Measurements from ENCODE around the gene KCNK15. TPM values are rescaled to one million over a fixed set of nuclear protein-coding genes. Genes with fewer than 3 reads are reported as not detected.

The KCNK15 gene
- total RNA-seq, 1 donor from 2014 or later = 0.16 TPM

GRCh38 chr20:44720997-44721784 lies 24.5 kb upstream of the KCNK15 start:
- DNase-seq (ENCODE audit: low spot score) = no peak
- Mint-ChIP-seq H3K4me1 (ENCODE audit: low read depth) (no peaks in the 10 kb centered on the region), H3K36me3 (ENCODE audit: low read depth) (no peaks in the 10 kb centered on the region), H3K9me3 (no peaks in the 10 kb centered on the region), H3K27ac (no peak overlapping the region), H3K4me3 (ENCODE audit: low read depth) (no peak overlapping the region), H3K27me3 (ENCODE audit: low read depth) (no peaks in the 10 kb centered on the region)
- intact Hi-C loops (cut with micrococcal nuclease) = no loop called here

GRCh38 chr20:44721785-44722054 lies 23.9 kb upstream of the KCNK15 start:
- no peak for DNase-seq (ENCODE audit: low spot score)
- Mint-ChIP-seq H3K27ac (no peak overlapping the region), H3K4me3 (ENCODE audit: low read depth) (no peak overlapping the region), H3K9me3 (no peaks in the 10 kb centered on the region), H3K4me1 (ENCODE audit: low read depth) (no peaks in the 10 kb centered on the region), H3K27me3 (ENCODE audit: low read depth) (no peaks in the 10 kb centered on the region), H3K36me3 (ENCODE audit: low read depth) (no peaks in the 10 kb centered on the region)
- intact Hi-C loops (cut with micrococcal nuclease) = no loop called here

DNA sequence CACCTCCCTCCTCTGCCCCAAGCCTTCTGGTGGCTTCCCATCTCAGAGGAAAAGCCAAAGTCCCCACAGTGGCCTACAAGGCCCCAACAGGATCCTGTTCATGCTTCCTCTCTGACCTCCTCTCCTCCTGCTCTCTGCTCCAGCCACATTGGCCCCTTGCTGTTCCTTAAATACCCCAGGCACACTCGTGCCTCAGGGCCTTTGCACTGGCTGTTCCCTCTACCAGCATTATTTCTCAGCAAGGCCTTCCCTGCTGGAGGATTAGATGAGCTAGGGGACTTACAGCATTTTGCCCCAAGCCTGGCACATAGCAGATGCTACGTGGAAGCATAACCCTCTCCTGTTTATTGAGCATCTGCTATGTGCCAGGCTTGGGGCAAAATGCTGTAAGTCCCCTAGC lies 22.7 kb upstream of the KCNK15 start:
- no peaks in the 10 kb centered on the region for H3K36me3 Mint-ChIP-seq (ENCODE audit: low read depth)
- no peak for DNase-seq (ENCODE audit: low spot score)
- H3K4me3 Mint-ChIP-seq (ENCODE audit: low read depth) = no peak overlapping the region
- H3K4me1 Mint-ChIP-seq (ENCODE audit: low read depth) = no peaks in the 10 kb centered on the region
- H3K9me3 Mint-ChIP-seq = no peaks in the 10 kb centered on the region
- no peaks in the 10 kb centered on the region for H3K27me3 Mint-ChIP-seq (ENCODE audit: low read depth)
- no peak overlapping the region for H3K27ac Mint-ChIP-seq
- intact Hi-C loops (cut with micrococcal nuclease) = no loop called here

DNA sequence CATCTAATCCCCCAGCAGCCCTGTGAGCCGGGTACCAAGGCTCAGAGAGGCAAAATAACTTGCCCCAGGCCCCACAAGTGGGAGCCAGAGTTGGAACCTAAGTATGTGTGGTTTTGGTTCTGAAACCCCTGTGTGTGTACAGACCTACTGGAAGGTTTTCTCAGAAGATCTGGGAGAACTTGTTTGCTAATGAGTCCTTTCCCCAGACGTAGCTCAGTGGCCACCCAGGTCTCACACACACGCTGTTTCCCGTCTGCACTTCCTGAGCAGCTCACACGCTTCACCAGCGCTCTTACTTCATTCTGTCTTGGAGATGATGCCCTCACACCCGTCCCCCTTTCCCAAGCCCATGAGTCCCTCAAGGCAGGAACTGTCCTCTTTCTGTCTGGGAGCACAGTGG lies 22.3 kb upstream of the KCNK15 start:
- Mint-ChIP-seq H3K27ac (no peak overlapping the region), H3K4me3 (ENCODE audit: low read depth) (no peak overlapping the region), H3K36me3 (ENCODE audit: low read depth) (no peaks in the 10 kb centered on the region), H3K27me3 (ENCODE audit: low read depth) (no peaks in the 10 kb centered on the region), H3K4me1 (ENCODE audit: low read depth) (no peaks in the 10 kb centered on the region), H3K9me3 (no peaks in the 10 kb centered on the region)
- intact Hi-C loops (cut with micrococcal nuclease) = no loop called here
- DNase-seq (ENCODE audit: low spot score) = no peak

- Mint-ChIP-seq H3K27me3 (ENCODE audit: low read depth) (no peaks in the 10 kb centered on the region), H3K36me3 (ENCODE audit: low read depth) (no peaks in the 10 kb centered on the region), H3K27ac (no peak overlapping the region), H3K4me1 (ENCODE audit: low read depth) (no peaks in the 10 kb centered on the region), H3K9me3 (no peaks in the 10 kb centered on the region), H3K4me3 (ENCODE audit: low read depth) (no peak overlapping the region)
- intact Hi-C loops (cut with micrococcal nuclease) = no loop called here
- DNase-seq (ENCODE audit: low spot score) = no peak
Measured at GRCh38 chr20:44723798-44724362, 21.8 kb upstream of the KCNK15 start.

- Mint-ChIP-seq H3K4me3 (ENCODE audit: low read depth) (no peak overlapping the region), H3K4me1 (ENCODE audit: low read depth) (no peaks in the 10 kb centered on the region), H3K27ac (no peak overlapping the region), H3K27me3 (ENCODE audit: low read depth) (no peaks in the 10 kb centered on the region), H3K9me3 (no peaks in the 10 kb centered on the region), H3K36me3 (ENCODE audit: low read depth) (no peaks in the 10 kb centered on the region)
- intact Hi-C loops (cut with micrococcal nuclease) = no loop called here
- DNase-seq (ENCODE audit: low spot score) = no peak
Measured at GRCh38 chr20:44724423-44725091, 21.1 kb upstream of the KCNK15 start.

DNA sequence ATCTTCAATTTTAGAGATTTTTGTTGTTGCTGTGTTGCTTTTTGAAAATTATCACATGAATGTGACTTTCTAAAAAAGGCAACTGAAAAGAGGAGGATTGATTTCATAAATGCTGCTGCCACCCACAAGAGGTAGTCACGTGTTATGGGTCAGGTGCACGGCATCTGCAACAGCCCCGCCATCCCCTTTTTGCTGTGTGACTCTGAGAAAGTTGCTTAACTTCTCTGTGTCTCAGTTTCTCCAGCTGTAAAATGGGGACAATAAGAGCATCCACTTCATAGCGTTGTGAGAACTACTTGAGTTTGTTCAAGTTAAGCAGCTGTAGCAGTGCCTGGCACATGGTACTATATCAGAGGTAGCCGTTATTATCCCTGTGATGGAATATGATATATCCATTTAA lies 19.8 kb upstream of the KCNK15 start:
- intact Hi-C loops (cut with micrococcal nuclease) = no loop called here

GRCh38 chr20:44727039-44727438 lies 18.6 kb upstream of the KCNK15 start:
- no peak for DNase-seq (ENCODE audit: low spot score)
- Mint-ChIP-seq H3K36me3 (ENCODE audit: low read depth) (no peaks in the 10 kb centered on the region), H3K4me3 (ENCODE audit: low read depth) (no peak overlapping the region), H3K27me3 (ENCODE audit: low read depth) (no peaks in the 10 kb centered on the region), H3K27ac (no peak overlapping the region), H3K4me1 (ENCODE audit: low read depth) (peaks cover 1% of the 10 kb centered on the region), H3K9me3 (no peaks in the 10 kb centered on the region)
- intact Hi-C loops (cut with micrococcal nuclease) = no loop called here

More for the DNA sequence above, 19.8 kb upstream of the KCNK15 start:
- Mint-ChIP-seq H3K4me3 (ENCODE audit: low read depth) (no peak overlapping the region), H3K27ac (no peak overlapping the region), H3K4me1 (ENCODE audit: low read depth) (no peaks in the 10 kb centered on the region), H3K9me3 (no peaks in the 10 kb centered on the region), H3K36me3 (ENCODE audit: low read depth) (no peaks in the 10 kb centered on the region), H3K27me3 (ENCODE audit: low read depth) (no peaks in the 10 kb centered on the region)
- DNase-seq (ENCODE audit: low spot score) = no peak

DNA sequence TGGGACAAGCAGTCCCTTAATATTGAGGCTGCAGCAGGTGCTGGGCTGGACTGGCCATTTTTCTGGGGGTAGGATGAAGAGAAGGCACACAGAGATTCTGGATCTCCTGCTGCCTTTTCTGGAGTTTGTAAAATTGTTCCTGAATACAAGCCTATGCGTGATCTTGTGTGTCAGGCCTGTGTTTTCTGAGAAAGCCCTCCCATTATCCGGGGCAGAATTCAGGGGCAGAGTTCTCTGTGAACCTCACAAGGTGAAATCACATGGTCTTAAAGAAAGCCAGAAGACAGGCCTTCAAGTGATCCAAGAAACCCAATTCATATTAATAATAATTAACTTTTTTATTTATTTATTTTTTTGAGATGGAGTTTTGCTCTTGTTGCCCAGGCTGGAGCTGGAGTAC lies 18.0 kb upstream of the KCNK15 start:
- no peak overlapping the region for H3K27ac Mint-ChIP-seq
- H3K36me3 Mint-ChIP-seq (ENCODE audit: low read depth) = no peaks in the 10 kb centered on the region
- H3K4me3 Mint-ChIP-seq (ENCODE audit: low read depth) = no peak overlapping the region
- DNase-seq (ENCODE audit: low spot score) = no peak
- H3K4me1 Mint-ChIP-seq (ENCODE audit: low read depth) = peaks cover 6% of the 10 kb centered on the region
- no peaks in the 10 kb centered on the region for H3K27me3 Mint-ChIP-seq (ENCODE audit: low read depth)
- intact Hi-C loops (cut with micrococcal nuclease) = no loop called here
- no peaks in the 10 kb centered on the region for H3K9me3 Mint-ChIP-seq

DNA sequence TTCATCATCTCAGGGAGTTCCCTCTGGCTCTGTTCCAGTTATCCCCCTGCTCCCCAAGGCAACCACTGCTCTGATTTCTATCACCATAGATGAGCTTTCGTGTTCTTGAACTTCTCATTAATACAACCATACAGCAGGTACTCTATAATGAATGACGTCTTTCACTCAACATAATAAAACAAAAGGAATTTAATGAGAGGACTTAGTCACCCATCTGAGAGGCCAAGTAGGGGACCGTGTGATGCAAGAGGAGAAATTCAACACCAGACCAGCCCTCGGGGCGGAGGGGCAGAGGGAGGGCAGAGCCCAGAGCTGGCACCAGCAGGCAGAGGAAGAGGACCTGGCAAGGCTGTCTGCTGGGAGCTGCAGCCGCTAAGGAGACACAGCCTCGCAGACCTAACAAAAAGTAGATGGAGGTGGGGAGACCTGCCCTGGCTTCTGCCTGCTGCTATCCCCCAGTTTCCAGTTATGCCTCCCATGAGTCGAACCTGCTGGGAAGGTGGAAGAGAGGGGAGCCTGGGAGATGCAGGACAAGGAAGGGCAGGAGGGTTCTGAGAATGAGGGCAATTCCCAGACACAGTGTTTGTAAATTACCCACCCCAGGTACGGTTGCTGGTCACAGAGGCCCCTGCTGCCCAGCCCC lies 16.7 kb upstream of the KCNK15 start:
- H3K27me3 Mint-ChIP-seq (ENCODE audit: low read depth) = no peaks in the 10 kb centered on the region
- H3K9me3 Mint-ChIP-seq = no peaks in the 10 kb centered on the region
- DNase-seq (ENCODE audit: low spot score) = no peak
- no peak overlapping the region for H3K4me3 Mint-ChIP-seq (ENCODE audit: low read depth)
- H3K27ac Mint-ChIP-seq = no peak overlapping the region
- peaks cover 12% of the 10 kb centered on the region for H3K4me1 Mint-ChIP-seq (ENCODE audit: low read depth)
- no peaks in the 10 kb centered on the region for H3K36me3 Mint-ChIP-seq (ENCODE audit: low read depth)
- intact Hi-C loops (cut with micrococcal nuclease) = no loop called here

GRCh38 chr20:44730441-44730840 lies 15.2 kb upstream of the KCNK15 start:
- Mint-ChIP-seq H3K36me3 (ENCODE audit: low read depth) (no peaks in the 10 kb centered on the region), H3K27me3 (ENCODE audit: low read depth) (no peaks in the 10 kb centered on the region), H3K4me3 (ENCODE audit: low read depth) (no peak overlapping the region), H3K27ac (no peak overlapping the region), H3K9me3 (no peaks in the 10 kb centered on the region), H3K4me1 (ENCODE audit: low read depth) (peaks cover 12% of the 10 kb centered on the region)
- no peak for DNase-seq (ENCODE audit: low spot score)
- intact Hi-C loops (cut with micrococcal nuclease) = loop anchor here (10.0 kb wide), 2 partner anchors 346 to 516 kb away; partner anchors contain the start of gene OSER1

DNA sequence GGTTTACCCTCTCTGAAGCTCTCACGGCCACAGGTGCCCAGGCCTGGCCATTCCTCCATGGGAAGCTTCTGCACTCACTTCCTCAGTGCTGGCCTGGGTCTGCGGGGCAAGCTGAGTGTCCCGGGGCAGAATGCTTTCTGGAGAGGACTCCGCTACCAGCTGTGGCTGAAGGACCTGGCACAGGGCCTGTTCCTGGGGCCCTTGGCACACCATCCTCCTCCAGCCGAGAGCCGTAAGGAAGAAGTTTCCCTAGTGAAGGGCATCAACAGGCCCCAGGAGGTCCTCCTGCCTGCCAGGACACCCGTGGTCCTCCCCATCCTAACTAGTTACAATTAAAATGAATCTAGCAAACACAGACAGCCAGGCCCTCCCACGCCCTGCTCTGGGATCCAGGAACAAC lies 14.0 kb upstream of the KCNK15 start:
- H3K27me3 Mint-ChIP-seq (ENCODE audit: low read depth) = no peaks in the 10 kb centered on the region
- H3K27ac Mint-ChIP-seq = no peak overlapping the region
- no peak overlapping the region for H3K4me3 Mint-ChIP-seq (ENCODE audit: low read depth)
- H3K36me3 Mint-ChIP-seq (ENCODE audit: low read depth) = no peaks in the 10 kb centered on the region
- DNase-seq (ENCODE audit: low spot score) = no peak
- intact Hi-C loops (cut with micrococcal nuclease) = loop anchor here (10.0 kb wide), 2 partner anchors 347 to 517 kb away; partner anchors contain the start of gene OSER1
- peaks cover 7% of the 10 kb centered on the region for H3K9me3 Mint-ChIP-seq
- peaks cover 15% of the 10 kb centered on the region for H3K4me1 Mint-ChIP-seq (ENCODE audit: low read depth)

- DNase-seq (ENCODE audit: low spot score) = no peak
- Mint-ChIP-seq H3K27me3 (ENCODE audit: low read depth) (no peaks in the 10 kb centered on the region), H3K27ac (no peak overlapping the region), H3K36me3 (ENCODE audit: low read depth) (peaks cover 1% of the 10 kb centered on the region), H3K4me1 (ENCODE audit: low read depth) (peaks cover 19% of the 10 kb centered on the region), H3K9me3 (peaks cover 9% of the 10 kb centered on the region), H3K4me3 (ENCODE audit: low read depth) (no peak overlapping the region)
- intact Hi-C loops (cut with micrococcal nuclease) = loop anchor here (10.0 kb wide), 2 partner anchors 348 to 518 kb away; partner anchors contain the start of gene OSER1
Measured at GRCh38 chr20:44732327-44732726, 13.3 kb upstream of the KCNK15 start.

Data from activated T-helper 2 cell treated with anti-CD3 and anti-CD28 coated beads, Interferon-gamma antibody, Interleukin-2, Interleukin-4, amounts not matched to agents 10 μg/mL and 5 μg/mL and 100 μg/mL, durations not matched to agents 14 hours and 24 hours and 36 hours (primary cell).